ENCODE results near the gene GNLY.
"Not testable (repeated sequence)": the region's sequence is repeated elsewhere in the genome, so short reads cannot be mapped to it uniquely, and the experiment has no call there.

GNLY gene

GRCh38 chr2:85694052-85695025 is at the start of gene GNLY:
GNLY (plus strand) TSS chr2:85694358; CDS start chr2:85694419, 61 bp downstream.
- no peak for DNase-seq

GRCh38 chr2:85644909-85645308 is 49.2 kb upstream of the GNLY start:
- no peak for DNase-seq

DNA sequence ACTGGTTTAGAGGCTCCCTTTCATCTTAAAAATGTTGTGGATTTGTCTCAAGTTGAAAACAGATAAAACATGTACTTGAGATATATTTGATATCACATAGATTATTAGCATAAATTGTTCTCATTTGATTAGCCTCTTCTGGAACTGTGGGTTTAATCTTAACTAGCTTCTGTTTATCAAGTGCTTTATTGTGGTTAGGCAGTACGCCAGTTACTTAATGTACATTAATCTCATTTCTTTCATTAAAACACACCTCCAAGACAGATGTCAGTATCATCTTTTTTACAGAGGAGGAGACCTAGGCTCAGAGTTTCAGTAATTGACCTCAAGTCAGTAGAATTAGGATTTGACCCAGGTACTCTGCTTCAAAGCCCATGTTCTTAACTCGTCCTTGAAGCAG is 48.0 kb upstream of the GNLY start:
- DNase-seq = no peak

DNA sequence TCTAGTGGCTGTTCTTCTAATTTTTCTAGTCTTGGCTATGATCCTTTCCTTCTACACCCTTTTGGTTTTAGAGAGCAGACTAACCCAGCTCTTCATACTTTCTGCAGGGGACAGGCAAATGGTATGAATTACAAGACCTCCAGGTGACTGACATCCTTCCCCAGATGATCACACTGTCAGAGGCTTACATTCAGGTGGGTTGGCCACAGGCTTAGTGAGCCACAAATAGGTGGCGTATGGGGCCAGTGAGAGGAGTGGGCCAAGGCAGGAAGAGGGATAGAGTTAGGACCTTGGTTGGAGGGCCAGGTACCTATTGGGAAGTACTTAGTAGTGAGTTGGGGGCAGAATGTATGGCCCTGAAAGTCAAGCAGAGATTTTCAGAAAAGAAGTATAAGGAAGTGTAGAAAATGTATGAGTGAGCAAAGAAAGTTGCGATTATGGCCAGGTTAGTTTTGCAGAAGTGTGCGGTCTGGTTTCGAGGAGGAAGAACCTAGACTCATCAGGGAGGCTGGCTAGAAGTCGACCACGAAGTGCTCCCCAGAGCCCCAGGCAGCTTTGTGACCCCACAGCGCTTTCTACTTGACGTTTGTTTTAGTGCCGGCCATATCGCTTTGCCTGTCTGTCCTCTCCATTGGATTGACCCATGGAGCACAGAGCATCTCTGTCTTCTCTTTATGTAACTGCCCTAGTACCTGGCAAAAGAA is 46.2 kb upstream of the GNLY start:
- DNase-seq = no peak

DNA sequence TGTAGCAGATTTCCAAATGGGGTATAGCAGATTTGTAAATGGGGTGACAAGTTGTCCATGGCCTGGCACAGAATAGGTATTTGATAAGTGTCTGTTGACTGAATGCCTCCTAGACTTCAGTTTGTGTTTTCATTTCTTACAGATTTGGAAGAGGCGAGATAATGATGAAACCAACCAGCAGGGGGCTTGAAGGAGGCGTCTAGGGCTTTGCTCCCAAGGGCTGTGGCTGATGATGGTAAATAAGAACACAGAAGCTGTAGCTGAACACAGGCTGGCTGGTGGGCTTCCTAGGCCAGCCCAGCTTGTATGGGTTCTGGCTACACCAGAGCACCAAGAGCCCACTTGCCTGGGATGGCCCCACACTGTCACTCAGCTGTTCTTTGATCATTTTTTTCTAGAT is 45.5 kb upstream of the GNLY start:
- DNase-seq = no peak

DNA sequence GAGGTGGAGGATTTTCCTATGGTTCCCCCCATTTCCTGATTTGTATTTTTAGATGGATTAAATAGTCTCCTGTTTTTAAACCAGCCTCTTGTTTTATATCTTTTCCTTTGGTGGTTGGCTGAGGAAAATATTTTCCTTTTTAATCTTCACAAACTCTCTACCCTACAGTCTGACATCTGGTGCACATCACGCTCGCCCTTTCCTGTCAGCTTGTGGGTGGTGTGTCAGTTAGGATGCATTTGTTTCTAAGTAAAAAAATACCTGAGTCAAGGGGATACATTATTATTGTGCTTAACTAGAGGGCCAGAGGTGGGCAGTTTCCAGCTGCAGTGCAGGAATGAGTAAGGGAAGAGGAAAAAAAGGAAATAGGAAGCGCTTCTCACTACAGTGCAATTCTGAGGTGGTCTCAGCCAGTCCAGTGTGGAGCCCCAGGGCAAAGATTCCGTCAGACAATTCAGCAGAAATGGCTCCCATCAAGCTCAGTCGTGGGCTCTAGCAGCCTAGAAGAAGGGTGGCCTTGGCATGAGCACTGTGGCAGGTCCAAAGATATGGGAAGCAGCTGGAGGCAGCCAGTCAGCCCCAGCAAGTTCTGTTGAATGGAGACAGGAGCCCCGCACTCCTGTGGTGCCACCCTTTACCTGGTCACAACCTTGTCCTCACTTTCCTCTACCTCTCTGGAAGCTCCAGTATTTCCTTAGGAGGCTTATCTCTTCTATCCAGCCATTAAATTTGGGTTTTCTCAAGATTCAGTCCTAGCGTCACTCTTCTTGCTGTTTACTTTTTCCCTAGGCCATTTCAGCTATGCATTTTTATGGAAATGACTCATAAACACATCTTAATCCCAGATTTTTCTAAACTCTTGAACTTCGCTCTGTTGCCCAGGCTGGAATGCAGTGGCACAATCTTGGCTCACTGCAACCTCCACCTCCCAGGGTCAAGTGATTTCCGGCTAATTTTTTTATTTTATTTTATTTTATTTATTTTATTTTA is 44.7 kb upstream of the GNLY start:
- DNase-seq = no peak

DNA sequence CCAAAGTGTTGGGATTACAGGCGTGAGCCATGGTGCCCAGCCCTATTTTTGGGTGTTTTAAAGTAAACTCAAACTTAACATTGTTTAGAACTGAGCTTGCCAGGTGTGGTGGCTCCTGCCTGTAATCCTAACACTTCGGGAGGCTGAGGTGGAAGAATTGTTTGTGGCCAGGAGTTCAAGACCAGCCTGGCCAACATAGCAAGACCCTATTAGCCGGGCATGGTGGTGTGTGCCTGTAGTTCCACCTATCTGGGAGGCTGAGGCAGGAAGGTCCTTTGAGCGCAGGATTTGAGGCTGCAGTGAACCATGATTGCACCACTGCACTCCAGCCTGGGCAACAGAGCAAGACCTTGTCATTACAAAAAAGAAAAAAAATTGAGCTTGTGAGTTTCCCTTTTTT is 43.7 kb upstream of the GNLY start:
- no peak for DNase-seq

DNA sequence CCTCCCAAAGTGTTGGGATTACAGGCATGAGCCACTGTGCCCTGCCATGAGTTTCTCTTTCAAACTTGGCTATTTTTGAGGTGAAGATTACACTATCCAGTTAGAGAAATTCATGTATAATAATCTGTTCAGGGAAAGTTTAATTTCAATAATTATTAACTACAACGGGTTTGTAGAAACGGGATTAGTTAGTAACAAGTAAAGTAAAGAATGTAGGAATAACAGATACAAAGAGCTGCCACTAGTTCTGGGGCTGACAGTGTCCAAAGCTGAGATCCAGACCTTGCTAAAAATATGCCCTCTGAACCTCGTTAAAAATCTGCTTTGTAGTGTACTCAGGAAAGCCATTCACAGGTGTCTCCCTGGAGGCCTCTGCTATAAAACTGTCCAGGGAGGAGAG is 43.1 kb upstream of the GNLY start:
- no peak for DNase-seq

DNA sequence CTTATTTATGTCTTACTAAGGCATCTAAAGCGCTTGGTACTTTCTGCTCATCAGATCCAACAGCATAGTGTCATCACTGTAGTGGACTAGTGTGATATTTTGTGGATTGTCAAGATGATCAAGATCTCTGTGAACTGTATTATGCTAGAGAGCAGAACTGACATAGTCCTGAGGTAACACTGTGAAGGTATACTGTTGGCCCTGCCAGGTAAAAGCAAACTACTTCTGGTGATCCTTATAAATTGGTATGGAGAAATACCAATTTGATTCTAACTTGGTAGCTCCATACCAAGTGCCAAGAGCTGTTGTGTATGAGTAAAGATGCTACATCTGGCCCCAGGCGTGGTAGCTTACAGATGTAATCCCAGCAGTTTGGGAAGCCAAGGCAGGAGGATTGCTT is 42.1 kb upstream of the GNLY start:
- no peak for DNase-seq

GRCh38 chr2:85653996-85654395 is 40.2 kb upstream of the GNLY start:
- DNase-seq = no peak

DNA sequence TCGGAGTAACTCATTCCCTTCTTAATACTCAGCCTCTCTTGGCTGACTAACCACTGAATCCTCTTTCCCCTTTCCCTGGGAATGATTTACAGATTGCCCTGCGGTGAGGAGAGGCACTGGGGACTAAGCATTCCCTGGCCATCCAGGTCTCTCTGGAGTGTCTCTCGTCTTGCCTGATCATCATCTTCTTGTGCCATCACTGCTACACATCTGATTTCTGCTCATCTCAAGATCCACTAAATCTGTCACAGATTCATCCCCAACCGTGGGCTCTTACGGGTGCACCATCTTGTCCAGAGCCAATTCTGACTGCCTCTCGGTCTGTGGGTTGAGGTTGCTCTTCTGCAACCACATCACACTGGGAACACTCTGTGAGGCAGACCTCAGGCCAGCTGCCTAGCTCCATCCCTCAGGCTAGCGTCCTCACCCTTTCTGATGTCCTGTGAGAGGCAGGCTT is 38.2 kb upstream of the GNLY start:
- DNase-seq = no peak

- no peak for DNase-seq
Observed at GRCh38 chr2:85656468-85656867, 37.7 kb upstream of the GNLY start.

DNA sequence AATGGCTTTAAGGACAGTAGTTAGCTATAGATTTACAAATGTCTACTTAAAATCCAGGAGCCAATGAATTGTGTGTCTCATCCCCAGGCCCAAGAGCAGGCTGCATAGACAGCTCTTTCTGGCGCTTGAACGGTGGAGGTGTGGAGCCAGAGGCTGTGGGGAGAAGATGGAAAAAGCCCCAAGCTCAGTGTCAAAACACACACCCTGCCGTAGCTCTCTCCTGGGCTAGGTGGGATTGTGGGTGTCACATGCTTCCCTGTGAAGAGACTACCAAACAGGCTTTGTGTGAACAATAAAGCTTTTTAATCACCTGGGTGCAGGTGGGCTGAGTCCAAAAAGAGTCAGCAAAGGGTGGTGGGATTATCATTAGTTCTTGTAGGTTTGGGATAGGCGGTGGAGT is 36.8 kb upstream of the GNLY start:
- DNase-seq = not testable (repeated sequence)

DNA sequence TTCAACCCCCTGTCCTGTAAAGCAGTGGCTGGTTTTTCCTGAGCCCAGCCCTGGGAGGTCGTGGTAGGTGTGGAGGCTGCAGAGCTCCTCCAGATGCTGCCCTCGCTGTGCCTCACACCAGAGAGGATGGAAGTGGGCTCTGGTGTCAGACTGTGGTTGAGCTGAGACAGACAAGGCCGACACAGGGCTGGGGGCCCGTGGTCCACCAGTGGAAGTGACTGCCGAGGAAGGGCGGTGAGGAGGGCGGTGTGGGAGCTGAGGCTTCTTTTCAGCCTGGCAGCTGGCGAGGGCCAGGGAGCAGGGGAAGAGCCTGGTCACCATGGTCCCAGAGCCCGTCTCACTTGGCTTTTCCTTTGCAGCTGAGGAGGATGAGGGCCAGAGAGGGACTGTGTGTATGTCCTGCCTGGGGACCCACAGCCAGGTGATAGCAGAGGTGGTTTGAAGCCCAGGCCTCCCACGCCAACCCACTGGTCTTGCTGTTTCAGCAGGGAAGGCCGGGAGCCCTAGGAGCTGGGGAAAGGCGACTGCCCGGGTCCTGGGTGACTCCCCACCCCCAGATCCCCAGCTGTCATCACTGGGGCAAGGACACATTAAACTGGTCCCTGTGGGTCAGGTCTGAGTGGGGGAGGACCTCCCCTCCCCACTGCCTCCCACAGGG is 34.7 kb upstream of the GNLY start:
- no peak for DNase-seq

- DNase-seq = not testable (repeated sequence)
Observed at GRCh38 chr2:85660301-85660700, 33.9 kb upstream of the GNLY start.

GRCh38 chr2:85660725-85661124 is 33.4 kb upstream of the GNLY start:
- DNase-seq = no peak

GRCh38 chr2:85661139-85661858 is 32.9 kb upstream of the GNLY start:
- DNase-seq = no peak

- DNase-seq = no peak
Observed at GRCh38 chr2:85662899-85663593, 31.1 kb upstream of the GNLY start.

DNA sequence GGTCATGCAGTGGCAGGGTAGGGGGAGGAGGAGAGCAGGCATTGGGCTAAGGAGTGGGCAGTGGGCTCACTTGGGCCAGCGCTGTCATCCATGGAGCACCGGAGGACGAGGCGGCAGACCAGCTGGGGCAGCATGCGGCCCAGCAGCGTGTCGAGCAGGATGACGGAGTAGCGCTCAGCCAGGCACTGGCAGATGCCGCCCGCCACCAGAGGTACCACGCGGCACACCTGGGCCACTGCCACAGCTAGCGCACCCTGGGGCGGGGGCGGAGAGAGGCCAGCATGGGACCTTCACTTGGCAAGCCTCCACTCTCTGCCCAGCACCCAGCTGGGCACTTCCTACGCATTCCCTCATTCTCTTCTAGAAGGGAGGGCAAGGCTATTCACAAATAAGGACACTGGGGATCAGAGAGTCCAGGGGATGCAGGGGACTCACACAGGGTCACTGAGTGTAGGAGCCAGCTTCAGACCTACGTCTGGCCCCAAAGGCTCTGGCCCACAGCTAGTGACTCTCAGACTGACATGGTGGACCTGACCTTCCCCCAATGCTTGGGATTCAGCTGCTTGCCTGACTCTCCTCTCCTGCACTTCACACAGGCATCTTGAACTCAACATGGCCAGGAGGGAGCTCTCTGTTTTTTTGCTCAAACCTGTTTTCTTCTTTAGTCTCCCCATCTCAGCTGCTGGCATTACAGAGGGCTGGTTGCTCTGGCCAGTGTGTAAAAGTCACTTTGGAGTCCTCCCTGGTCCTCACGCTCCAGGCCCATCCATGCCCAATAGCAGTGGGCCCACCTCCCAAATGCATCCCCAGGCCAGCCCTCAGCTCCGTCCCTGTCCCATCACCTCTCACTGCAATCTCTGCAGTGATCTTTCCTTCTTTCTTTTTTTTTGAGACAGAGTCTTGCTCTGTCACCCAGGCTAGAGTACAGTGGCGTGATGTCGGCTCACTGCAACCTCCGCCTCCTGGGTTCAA is 30.3 kb upstream of the GNLY start:
- DNase-seq = no peak
